GM19463 (cell line): Measurements from ENCODE around the gene ZNF775.
A peak's percentile ranks its signal among the peaks of the same experiment; 100 is the strongest.

Experiments
- ATAC-seq: cut with Tn5 transposase; IDR thresholded peaks from one replicate; pipeline ENCODE4 v1.9.1; 2021; ENCODE audit warnings: mild to moderate bottlenecking, moderate library complexity; ENCODE audit not compliant: unreplicated experiment

Gene ZNF775

GRCh38 chr7:150432915-150433892 lies 54.1 kb downstream of the ZNF775 start:
- peak; percentile 30 for ATAC-seq

- ATAC-seq: no peak
Measured at GRCh38 chr7:150434240-150434639, 55.1 kb downstream of the ZNF775 start.

- ATAC-seq: no peak
Measured at GRCh38 chr7:150435047-150435389, 55.9 kb downstream of the ZNF775 start.

- ATAC-seq: peak; percentile 89
Measured at GRCh38 chr7:150435390-150436073, 56.4 kb downstream of the ZNF775 start.

GRCh38 chr7:150439967-150440366 lies 60.8 kb downstream of the ZNF775 start:
- no peak for ATAC-seq

- ATAC-seq: no peak
Measured at GRCh38 chr7:150441524-150441923, 62.4 kb downstream of the ZNF775 start.

GRCh38 chr7:150442811-150443210 lies 63.7 kb downstream of the ZNF775 start:
- ATAC-seq: no peak

- ATAC-seq: no peak
Measured at GRCh38 chr7:150443793-150444540, 64.8 kb downstream of the ZNF775 start.

GRCh38 chr7:150444674-150445365 lies 65.7 kb downstream of the ZNF775 start:
- no peak for ATAC-seq

GRCh38 chr7:150446288-150446938 lies 67.3 kb downstream of the ZNF775 start:
- no peak for ATAC-seq
